GM23338 (cell line): ENCODE measurements around the gene RIPPLY2. TPM values are rescaled to one million over a fixed set of nuclear protein-coding genes. Genes with fewer than 3 reads are reported as not detected.

Source experiments
- ATAC-seq: fragments of 200-7000 bp; cut with Tn5 transposase; 3 replicates; pipeline ENCODE4 v1.9.1; 2020
- DNase-seq: peaks from one replicate; pipeline ENCODE4 v3.0.0-alpha.2; 2015; ENCODE audit warnings: low spot score
- H2AFZ ChIP-seq: fragments of 200-600 bp; sonication (generic); 2 replicates; pipeline ENCODE4 v1.8.0; 2016; ENCODE audit warnings: antibody characterized with exemption, mild to moderate bottlenecking, moderate library complexity
- H3F3A ChIP-seq: fragments of 200-600 bp; sonication (generic); replicated peaks from 2 replicates; pipeline ENCODE4 v1.8.0; 2017; ENCODE audit warnings: antibody characterized with exemption, mixed run types, low read depth
- H3K27ac ChIP-seq: fragments of 200-600 bp; sonication (generic); 2 replicates; pipeline ENCODE4 v1.6.1; 2016; ENCODE audit warnings: low read depth
- H3K27me3 ChIP-seq: fragments of 200-600 bp; sonication (generic); 2 replicates; pipeline ENCODE4 v1.8.0; 2016; ENCODE audit warnings: mild to moderate bottlenecking, mixed run types, moderate library complexity; ENCODE audit not compliant: insufficient read depth
- H3K36me3 ChIP-seq: fragments of 200-600 bp; sonication (generic); 2 replicates; pipeline ENCODE4 v1.8.0; 2016; ENCODE audit warnings: mild to moderate bottlenecking; ENCODE audit not compliant: insufficient read depth
- H3K4me1 ChIP-seq: fragments of 200-600 bp; sonication (generic); 2 replicates; pipeline ENCODE4 v1.8.0; 2016; ENCODE audit warnings: mild to moderate bottlenecking, moderate library complexity; ENCODE audit not compliant: insufficient read depth
- H3K4me2 ChIP-seq: fragments of 200-600 bp; sonication (generic); 2 replicates; pipeline ENCODE4 v1.7.1; 2017; ENCODE audit warnings: mixed run types
- H3K4me3 ChIP-seq: fragments of 200-600 bp; sonication (generic); 2 replicates; pipeline ENCODE4 v1.6.1; 2016; ENCODE audit warnings: mixed run types
- H3K79me2 ChIP-seq: fragments of 200-600 bp; sonication (generic); replicated peaks from 2 replicates; pipeline ENCODE4 v1.8.0; 2017; ENCODE audit warnings: mild to moderate bottlenecking; ENCODE audit not compliant: insufficient read depth
- H3K9me2 ChIP-seq: fragments of 200-600 bp; sonication (generic); 2 replicates; pipeline ENCODE4 v1.8.0; 2017; ENCODE audit not compliant: insufficient read depth
- H4K20me1 ChIP-seq: fragments of 200-600 bp; sonication (generic); replicated peaks from 2 replicates; pipeline ENCODE4 v1.8.0; 2017; ENCODE audit warnings: mild to moderate bottlenecking; ENCODE audit not compliant: insufficient read depth
- H3K27ac Mint-ChIP-seq: 2 replicates; pipeline ENCODE4 v1.8.0; 2020; ENCODE audit warnings: inconsistent platforms, mild to moderate bottlenecking, moderate library complexity, mixed read lengths
- H3K27me3 Mint-ChIP-seq: 3 replicates; pipeline ENCODE4 v1.8.0; 2022; ENCODE audit warnings: low read depth, mild to moderate bottlenecking, moderate library complexity, mixed read lengths, inconsistent platforms; ENCODE audit not compliant: insufficient read depth, poor library complexity
- H3K36me3 Mint-ChIP-seq: 3 replicates; pipeline ENCODE4 v1.8.0; 2021; ENCODE audit warnings: low read depth, mild to moderate bottlenecking, inconsistent platforms, moderate library complexity, mixed read lengths
- H3K4me1 Mint-ChIP-seq: 3 replicates; pipeline ENCODE4 v1.8.0; 2020; ENCODE audit warnings: mild to moderate bottlenecking, inconsistent platforms, mixed read lengths
- H3K4me3 Mint-ChIP-seq: 3 replicates; pipeline ENCODE4 v1.8.0; 2021; ENCODE audit warnings: moderate library complexity, mild to moderate bottlenecking, inconsistent platforms, mixed read lengths
- H3K9me3 Mint-ChIP-seq: 3 replicates; pipeline ENCODE4 v1.8.0; 2020; ENCODE audit warnings: moderate library complexity, mild to moderate bottlenecking, inconsistent platforms, mixed read lengths
- CREB1 ChIP-seq: fragments of 250-450 bp; sonication (Bioruptor Pico); IDR thresholded peaks from 2 replicates; pipeline ENCODE4 v1.5.0; 2020; ENCODE audit warnings: low read depth, mild to moderate bottlenecking, moderate library complexity
- ETS1 ChIP-seq: IDR thresholded peaks from 2 replicates; pipeline ENCODE4 v1.6.1; 2016; ENCODE audit warnings: antibody characterized with exemption
- EZH2 ChIP-seq: fragments of 200-600 bp; sonication (generic); IDR thresholded peaks from one replicate; pipeline ENCODE4 v1.8.0; 2017; ENCODE audit warnings: antibody characterized with exemption, mild to moderate bottlenecking, low read depth; ENCODE audit not compliant: unreplicated experiment
- EZH2phosphoT487 ChIP-seq: fragments of 200-600 bp; sonication (generic); IDR thresholded peaks from one replicate; pipeline ENCODE4 v1.8.1; 2018; ENCODE audit warnings: antibody characterized with exemption; ENCODE audit not compliant: unreplicated experiment
- JUNB ChIP-seq: IDR thresholded peaks from one replicate; pipeline ENCODE4 v1.6.1; 2016; ENCODE audit warnings: antibody characterized with exemption; ENCODE audit not compliant: unreplicated experiment
- NANOG ChIP-seq: IDR thresholded peaks from 2 replicates; pipeline ENCODE4 v1.6.1; 2016; ENCODE audit warnings: antibody characterized with exemption, borderline replicate concordance
- POLR2AphosphoS5 ChIP-seq: IDR thresholded peaks from 2 replicates; pipeline ENCODE4 v1.6.1; 2016; ENCODE audit warnings: antibody characterized with exemption, low read depth
- REST ChIP-seq: IDR thresholded peaks from one replicate; pipeline ENCODE4 v1.6.1; 2018; ENCODE audit warnings: antibody characterized with exemption; ENCODE audit not compliant: unreplicated experiment
- STAT1 ChIP-seq: IDR thresholded peaks from one replicate; pipeline ENCODE4 v1.6.1; 2016; ENCODE audit warnings: antibody characterized with exemption; ENCODE audit not compliant: unreplicated experiment
- ZNF114 ChIP-seq: fragments of 250-450 bp; sonication (Bioruptor Pico); IDR thresholded peaks from 2 replicates; pipeline ENCODE4 v1.5.0; 2020; ENCODE audit warnings: mild to moderate bottlenecking, moderate library complexity
- ZNF331 ChIP-seq: fragments of 250-450 bp; sonication (Bioruptor Pico); IDR thresholded peaks from 2 replicates; pipeline ENCODE4 v1.5.0; 2020; ENCODE audit warnings: low read depth, mild to moderate bottlenecking, moderate library complexity
- ZNF462 ChIP-seq: fragments of 250-450 bp; sonication (Bioruptor Pico); IDR thresholded peaks from 2 replicates; pipeline ENCODE4 v1.5.0; 2020; ENCODE audit warnings: mild to moderate bottlenecking, moderate library complexity
- polyA plus RNA-seq: library from polyadenylated mRNA; unstranded; fragments of >200 nt; fragmentation: Nextera tagmentation; extraction: Ambion mirVana; gene quantifications from 2 replicates; pipeline ENCODE4 v1.2.1, GENCODE V29; 2016
- total RNA-seq: library from RNA; depleted of rRNA; stranded (reverse); fragments of >200 nt; shearing (Covaris generic); gene quantifications from 2 replicates; pipeline ENCODE4 v1.2.3, GENCODE V29; 2014
- TF ChIP-seq, protein P1 (sequence below), 2 experiments: fragments of 200-600 bp in 1 of 2; sonication (generic) in 1 of 2; conservative IDR thresholded peaks; 2 replicates each; pipeline versions ENCODE4 v1.5.1 to v1.6.1; 2016 to 2017; ENCODE audit warnings: antibody characterized with exemption in 2 of 2, low read depth in 2 of 2, mild to moderate bottlenecking in 2 of 2, moderate library complexity in 1 of 2

The RIPPLY2 gene
- total and polyA plus RNA-seq, 2 experiments from 2014 or later, result 3.4 to 4.0 TPM

DNA sequence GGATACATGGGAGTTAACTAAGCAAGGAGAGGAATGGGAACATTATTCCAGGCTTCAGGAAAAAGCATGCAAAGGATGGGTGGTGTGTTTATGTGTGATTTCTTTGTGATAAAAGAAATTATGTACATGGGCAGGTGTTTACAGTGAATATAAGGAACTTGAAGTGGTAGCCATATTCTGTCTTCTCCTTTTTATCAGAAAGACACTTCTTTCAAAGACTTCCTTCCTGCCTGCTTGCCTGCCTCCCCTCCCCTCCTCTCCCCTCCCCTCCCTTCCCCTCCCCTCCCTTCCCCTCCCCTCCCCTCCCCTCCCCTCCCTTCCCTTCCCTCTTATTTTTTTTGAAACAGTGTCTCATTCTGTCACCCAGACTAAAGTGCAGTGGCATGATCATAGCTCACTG, 20.7 kb downstream of the RIPPLY2 start:
- TF ChIP-seq ZNF462 (CRISPR knock-in tag) (no peak), ZNF114 (CRISPR knock-in tag) (no peak), CREB1 (CRISPR knock-in tag) (no peak), POLR2AphosphoS5 (no peak), JUNB (no peak), STAT1 (no peak), EZH2phosphoT487 (no peak), REST (no peak), ZNF331 (CRISPR knock-in tag) (no peak), NANOG (no peak), EZH2 (no peak), ETS1 (no peak)
- TF ChIP-seq, protein P1, sequence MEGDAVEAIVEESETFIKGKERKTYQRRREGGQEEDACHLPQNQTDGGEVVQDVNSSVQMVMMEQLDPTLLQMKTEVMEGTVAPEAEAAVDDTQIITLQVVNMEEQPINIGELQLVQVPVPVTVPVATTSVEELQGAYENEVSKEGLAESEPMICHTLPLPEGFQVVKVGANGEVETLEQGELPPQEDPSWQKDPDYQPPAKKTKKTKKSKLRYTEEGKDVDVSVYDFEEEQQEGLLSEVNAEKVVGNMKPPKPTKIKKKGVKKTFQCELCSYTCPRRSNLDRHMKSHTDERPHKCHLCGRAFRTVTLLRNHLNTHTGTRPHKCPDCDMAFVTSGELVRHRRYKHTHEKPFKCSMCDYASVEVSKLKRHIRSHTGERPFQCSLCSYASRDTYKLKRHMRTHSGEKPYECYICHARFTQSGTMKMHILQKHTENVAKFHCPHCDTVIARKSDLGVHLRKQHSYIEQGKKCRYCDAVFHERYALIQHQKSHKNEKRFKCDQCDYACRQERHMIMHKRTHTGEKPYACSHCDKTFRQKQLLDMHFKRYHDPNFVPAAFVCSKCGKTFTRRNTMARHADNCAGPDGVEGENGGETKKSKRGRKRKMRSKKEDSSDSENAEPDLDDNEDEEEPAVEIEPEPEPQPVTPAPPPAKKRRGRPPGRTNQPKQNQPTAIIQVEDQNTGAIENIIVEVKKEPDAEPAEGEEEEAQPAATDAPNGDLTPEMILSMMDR (conservative IDR thresholded peaks at IDR 0.05; ENCODE audit: low read depth in 2 of 2), result no peak
- Mint-ChIP-seq H3K4me3 (no peak overlapping the region), H3K27me3 (peaks cover 1% of the 10 kb centered on the region), H3K4me1 (peaks cover 13% of the 10 kb centered on the region; the same call in 2 of the 3 replicates), H3K27ac (peak overlapping the region; percentile 7; the same call in 1 of the 2 replicates), H3K9me3 (no peaks in the 10 kb centered on the region), H3K36me3 (peaks cover 3% of the 10 kb centered on the region; the same call in 2 of the 3 replicates)
- H4K20me1 ChIP-seq, result no peaks in the 10 kb centered on the region; the same call in 1 of the 2 replicates
- H3K4me3 ChIP-seq, result no peak overlapping the region
- peaks cover 33% of the 10 kb centered on the region for H3K79me2 ChIP-seq
- H3K4me1 ChIP-seq, result peaks cover 8% of the 10 kb centered on the region; the same call in 1 of the 2 replicates
- H3K4me2 ChIP-seq, result no peak overlapping the region
- no peaks in the 10 kb centered on the region for H3K36me3 ChIP-seq
- no peak overlapping the region for H2AFZ ChIP-seq
- ATAC-seq (no peak), DNase-seq (no peak)
- no peak overlapping the region for H3K27ac ChIP-seq
- H3K27me3 ChIP-seq, result no peaks in the 10 kb centered on the region
- H3F3A ChIP-seq, result no peaks in the 10 kb centered on the region
- H3K9me2 ChIP-seq, result no peaks in the 10 kb centered on the region
